GM21360 (cell line): ENCODE data around the gene ZNF273.
"Not testable (repeated sequence)": the region's sequence is repeated elsewhere in the genome, so short reads cannot be mapped to it uniquely, and the experiment has no call there.

Experiments used
- ATAC-seq: cut with Tn5 transposase; IDR thresholded peaks from one replicate; pipeline ENCODE4 v1.9.1; 2021; ENCODE audit warnings: mild to moderate bottlenecking, moderate library complexity; ENCODE audit not compliant: unreplicated experiment

ZNF273 gene

DNA sequence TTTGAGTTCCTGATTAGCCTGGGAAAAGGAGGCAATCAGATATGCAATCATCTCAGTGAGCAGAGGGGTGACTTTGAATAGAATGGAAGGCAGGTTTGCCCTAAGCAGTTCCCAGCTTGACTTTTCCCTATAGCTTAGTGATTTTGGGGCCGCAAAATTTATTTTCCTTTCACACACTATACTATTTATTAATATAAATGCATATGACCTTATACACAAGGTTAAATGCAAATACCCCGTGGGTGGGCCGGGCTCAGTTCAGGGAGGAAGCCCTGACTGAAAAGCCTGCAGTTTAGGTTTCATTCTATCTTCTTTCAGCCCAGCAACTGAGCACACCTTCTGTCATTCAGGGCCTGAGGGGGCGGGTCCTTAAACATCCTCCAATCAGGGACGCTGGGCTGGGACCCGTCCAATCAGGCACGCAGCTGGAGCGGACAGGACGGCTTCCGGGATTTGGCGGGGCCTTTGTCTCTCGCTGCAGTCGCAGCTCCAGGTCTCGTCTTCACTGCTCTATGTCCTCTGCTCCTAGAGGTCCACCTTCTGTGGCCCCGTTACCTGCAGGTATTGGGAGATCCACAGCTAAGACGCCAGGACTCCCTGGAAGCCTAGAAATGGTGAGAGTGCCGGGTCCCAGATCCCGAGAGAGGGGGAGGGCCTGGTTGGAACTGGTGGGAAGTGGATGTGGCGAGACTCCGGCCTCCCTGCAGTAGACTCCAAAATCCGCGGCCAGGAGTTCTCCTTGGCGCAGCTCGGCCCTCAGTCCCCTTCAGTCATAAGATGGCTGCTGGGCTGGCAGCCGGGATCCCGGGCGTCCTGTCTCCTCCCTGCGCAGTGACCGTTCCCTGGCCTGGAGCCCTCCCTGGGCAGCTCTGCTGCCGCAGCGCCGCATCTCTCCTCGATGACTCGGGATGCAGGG is at the start of gene ZNF273:
TSS of gene ZNF273 (plus strand) at position 468 of the 916 bp plus-strand sequence. CDS start at position 513, 45 bp downstream.
- ATAC-seq = peak; percentile 98

- ATAC-seq = no peak
Observed at GRCh38 chr7:64853679-64854078, 49.4 kb upstream of the ZNF273 start.

DNA sequence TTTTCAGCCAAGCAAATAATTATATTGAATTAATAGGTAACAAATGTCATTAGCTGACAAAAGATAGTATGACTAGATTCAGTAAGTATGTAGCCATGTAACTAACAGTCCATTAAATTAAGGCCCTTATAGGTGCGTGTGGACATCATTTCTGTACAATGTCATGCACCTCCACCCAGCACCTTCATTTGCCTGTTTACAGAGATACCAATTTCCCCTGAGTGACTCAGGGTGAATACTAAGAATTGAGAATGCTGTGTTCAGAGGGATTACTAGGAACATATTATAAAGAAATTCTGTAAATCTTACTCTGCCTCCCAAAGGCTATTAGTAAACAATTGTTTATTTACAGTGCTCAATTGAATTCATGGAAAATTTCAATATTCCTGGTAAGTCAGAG is 48.1 kb upstream of the ZNF273 start:
- no peak for ATAC-seq

GRCh38 chr7:64863021-64863420 is 40.1 kb upstream of the ZNF273 start:
- no peak for ATAC-seq

DNA sequence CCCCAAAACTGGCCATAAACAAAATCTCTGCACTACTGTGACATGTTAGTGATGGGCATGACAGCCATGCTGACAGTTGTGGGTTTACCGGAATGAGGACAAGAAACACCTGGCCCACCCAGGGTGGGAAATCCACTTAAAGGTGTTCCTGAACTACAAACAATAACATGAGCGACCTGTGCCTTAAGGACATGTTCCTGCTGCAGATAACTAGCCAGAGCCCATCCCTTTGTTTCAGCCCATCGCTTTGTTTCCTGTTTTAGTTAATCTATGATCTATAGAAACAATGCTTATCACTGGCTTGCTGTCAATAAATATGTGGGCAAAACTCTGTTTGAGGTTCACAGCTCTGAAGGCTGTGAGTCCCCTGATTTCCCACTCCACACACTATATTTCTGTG is 39.5 kb upstream of the ZNF273 start:
- ATAC-seq = not testable (repeated sequence)

GRCh38 chr7:64863969-64864368 is 39.1 kb upstream of the ZNF273 start:
- no peak for ATAC-seq

DNA sequence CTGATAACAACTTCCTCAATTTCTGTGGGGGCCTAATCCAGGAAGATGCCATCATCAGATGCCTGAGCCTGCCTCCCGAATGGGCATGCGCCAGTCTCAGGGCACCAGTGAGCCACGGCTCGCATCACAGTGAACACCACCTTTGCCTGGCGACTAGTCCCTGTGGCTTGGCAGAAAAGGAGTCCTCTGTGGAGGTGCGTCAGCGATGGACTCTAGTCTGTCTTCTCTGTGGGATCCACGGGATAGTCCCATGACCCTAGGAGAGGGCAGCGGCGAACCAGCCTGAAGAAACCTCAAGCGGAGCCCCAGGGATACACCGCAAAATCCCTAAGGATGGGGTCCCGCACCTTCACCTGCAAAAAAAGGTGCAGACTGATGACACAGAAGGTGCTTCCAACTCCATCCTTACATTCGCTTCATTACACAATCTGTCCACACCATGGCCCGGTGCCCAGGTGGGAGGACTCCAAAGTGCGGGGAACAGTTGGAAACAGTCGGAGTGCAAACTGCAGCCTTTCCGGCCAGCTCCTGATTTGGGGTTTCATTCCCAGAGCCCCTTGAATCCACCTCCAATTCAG is 35.1 kb upstream of the ZNF273 start:
- ATAC-seq = no peak

- no peak for ATAC-seq
Observed at GRCh38 chr7:64868499-64868898, 34.6 kb upstream of the ZNF273 start.

- no peak for ATAC-seq
Observed at GRCh38 chr7:64869121-64869725, 33.9 kb upstream of the ZNF273 start.

DNA sequence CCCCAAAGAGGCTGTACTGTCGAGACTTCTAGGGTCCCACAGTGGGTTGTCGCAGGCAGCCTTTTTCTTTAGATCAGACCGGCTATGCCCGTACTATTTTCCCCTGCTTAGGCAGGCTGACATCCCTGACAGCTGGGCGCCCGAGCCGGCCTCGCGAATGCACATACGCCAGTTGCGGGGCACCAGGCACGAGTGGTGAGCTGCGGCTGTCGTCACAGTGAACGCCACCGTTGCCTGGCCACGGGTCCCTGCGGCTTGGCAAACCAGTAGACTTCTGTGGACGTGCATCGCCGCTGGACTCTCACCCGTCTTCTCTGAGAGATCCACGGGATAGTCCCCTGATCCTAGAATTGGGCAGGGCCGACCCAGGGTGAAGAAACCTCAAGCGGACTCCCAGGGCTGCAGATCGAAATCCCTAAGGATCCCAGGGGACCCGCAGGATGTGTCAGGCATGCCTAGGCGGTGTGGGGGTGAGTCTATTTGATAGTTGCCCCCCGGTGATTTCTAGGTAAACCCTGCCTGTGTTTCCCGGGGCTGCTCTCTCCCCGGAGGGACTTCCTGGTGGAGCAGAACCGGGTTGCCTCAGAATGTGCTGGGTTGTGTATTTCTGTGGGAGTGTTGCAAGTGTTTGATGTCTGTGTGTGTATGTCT is 33.0 kb upstream of the ZNF273 start:
- no peak for ATAC-seq

GRCh38 chr7:64870656-64871055 is 32.4 kb upstream of the ZNF273 start:
- ATAC-seq = no peak

GRCh38 chr7:64871761-64872160 is 31.3 kb upstream of the ZNF273 start:
- ATAC-seq = no peak

- no peak for ATAC-seq
Observed at GRCh38 chr7:64872351-64873154, 30.5 kb upstream of the ZNF273 start.

DNA sequence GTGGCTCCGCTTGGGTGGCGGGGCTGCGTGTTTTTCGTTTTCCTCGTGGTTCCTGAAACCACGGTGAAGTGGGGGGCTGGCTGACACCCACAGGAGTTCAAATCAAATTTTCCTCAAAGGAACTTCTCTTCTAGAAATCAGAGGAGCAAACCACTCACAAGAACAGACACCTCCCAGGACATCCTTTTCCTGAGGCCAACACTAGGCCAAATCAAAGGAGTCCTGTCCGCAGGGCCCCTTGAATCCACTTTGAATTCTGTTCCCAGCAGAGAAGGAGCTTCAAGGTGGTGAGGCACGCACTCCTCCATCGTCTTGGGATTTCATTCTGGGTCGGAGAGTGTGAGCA is 29.9 kb upstream of the ZNF273 start:
- ATAC-seq = no peak

GRCh38 chr7:64873517-64873916 is 29.6 kb upstream of the ZNF273 start:
- no peak for ATAC-seq

DNA sequence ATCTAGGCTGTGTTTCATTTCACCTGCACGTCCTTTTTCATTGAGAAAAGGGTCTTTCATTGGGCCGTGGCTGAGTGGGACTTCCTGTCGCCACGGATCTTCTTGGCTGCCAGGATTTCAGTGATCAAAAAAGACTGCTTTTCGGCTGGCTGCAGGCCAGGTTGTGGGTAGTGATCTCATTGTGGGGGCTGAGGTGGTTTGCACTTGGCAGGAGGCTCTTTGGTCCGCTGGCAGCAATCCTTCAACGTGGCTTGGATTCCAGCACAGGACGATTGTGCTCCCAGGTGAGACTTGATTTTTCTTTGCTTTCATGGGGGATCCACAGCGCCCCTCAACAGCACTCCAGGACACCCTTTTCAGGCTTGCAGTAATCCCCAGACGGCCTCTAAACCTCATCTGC is 29.0 kb upstream of the ZNF273 start:
- no peak for ATAC-seq

DNA sequence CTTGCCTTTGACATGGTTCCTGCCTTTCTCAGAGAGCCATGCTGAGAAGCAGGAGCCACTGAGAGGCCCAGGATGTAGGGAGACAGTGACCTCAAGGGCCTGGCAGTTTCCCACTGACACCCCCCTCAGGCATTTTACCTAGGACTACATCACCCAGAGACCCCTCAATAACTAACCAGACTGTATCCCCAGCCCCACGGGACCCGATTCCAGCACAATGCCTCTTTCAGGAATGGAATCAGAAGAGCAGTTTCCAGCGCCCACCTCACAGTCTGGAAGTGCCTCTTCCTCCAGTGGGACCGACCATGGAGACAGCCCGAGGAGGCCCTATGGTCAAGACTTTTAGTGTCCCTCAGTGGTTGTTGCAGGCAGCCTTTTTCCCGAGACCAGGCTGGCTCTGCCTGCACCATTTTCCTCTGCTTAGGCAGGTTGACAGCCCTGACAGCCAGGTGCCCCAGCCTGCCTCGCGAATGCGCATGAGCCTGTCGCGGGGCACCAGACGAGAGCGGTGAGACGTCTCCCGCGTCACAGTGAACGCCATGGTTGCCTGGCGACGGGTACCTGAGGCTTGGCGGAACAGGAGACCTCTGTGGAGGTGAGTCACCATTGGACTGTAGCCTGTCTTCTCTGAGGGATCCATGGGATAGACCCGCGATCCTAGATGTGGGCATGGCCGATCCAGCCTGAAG is 28.4 kb upstream of the ZNF273 start:
- ATAC-seq = no peak

DNA sequence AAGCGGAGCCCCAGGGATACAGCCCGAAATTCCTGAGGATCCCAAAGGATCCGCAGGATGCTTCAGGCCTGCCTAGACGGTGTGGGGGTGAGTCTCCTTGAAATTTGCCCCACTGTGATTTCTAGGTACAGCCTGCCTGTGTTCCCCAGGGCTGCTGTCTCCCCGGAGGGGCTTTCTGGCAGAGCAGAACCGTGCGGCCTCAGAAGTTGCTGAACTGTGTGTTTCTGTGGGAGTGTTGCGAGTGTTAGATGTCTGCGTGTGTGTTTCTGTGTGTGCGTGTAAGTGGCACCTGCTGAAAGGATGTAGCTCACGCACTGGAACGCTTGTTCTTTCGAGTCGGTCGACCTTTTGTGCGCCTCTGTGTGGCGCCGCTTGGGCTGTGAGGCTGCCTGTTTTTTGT is 27.8 kb upstream of the ZNF273 start:
- no peak for ATAC-seq

DNA sequence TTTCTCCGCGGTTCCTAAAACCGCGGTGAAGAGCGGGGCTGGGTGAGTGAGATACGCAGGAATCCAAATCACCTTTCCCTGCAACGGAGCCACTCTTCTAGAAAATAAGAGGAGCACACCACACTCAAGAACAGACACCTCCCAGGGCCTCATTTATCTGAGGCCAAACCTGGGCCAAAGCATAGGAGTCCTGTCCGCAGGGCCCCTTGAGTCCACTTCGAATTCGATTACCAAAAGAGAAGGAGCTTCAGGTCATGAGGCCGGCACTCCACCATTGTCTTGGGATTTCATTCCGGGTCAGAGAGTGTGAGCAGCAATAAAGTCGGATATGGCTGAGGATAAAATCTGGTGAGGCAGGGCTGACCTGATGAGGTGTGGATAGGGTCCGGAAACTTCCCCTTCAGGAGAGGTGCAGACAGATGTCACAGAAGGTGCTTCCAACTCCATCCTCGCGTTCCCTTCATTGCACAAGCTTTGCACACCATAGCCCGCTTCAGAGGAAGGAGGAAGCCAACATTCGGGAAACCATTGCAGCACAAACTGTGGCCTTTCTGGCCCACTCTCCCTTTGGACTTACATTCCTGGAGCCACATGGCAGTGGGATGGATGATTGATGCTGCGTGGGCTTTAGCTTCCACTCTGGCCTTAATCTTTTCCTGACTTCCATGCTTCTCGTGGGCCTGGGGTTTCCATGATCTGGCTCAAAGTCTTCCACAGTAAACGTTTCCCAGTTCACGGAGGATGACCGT is 27.2 kb upstream of the ZNF273 start:
- no peak for ATAC-seq
